GM20000 (cell line): ENCODE results near the gene EPB41.
"Not testable (repeated sequence)": the region's sequence is repeated elsewhere in the genome, so short reads cannot be mapped to it uniquely, and the experiment has no call there.

Experiments used
- DNase-seq: peaks from one replicate; pipeline ENCODE4 v3.0.0; 2012; ENCODE audit warnings: low spot score
- TF ChIP-seq, protein P1 (sequence below): IDR thresholded peaks from 2 replicates; pipeline ENCODE4 v1.5.1; 2012; ENCODE audit warnings: mild to moderate bottlenecking, control low read depth; ENCODE audit errors: extremely low read depth, missing control alignments

Gene EPB41

GRCh38 chr1:29052941-29053340 lies 138.6 kb downstream of the EPB41 start:
- TF ChIP-seq, protein P1, sequence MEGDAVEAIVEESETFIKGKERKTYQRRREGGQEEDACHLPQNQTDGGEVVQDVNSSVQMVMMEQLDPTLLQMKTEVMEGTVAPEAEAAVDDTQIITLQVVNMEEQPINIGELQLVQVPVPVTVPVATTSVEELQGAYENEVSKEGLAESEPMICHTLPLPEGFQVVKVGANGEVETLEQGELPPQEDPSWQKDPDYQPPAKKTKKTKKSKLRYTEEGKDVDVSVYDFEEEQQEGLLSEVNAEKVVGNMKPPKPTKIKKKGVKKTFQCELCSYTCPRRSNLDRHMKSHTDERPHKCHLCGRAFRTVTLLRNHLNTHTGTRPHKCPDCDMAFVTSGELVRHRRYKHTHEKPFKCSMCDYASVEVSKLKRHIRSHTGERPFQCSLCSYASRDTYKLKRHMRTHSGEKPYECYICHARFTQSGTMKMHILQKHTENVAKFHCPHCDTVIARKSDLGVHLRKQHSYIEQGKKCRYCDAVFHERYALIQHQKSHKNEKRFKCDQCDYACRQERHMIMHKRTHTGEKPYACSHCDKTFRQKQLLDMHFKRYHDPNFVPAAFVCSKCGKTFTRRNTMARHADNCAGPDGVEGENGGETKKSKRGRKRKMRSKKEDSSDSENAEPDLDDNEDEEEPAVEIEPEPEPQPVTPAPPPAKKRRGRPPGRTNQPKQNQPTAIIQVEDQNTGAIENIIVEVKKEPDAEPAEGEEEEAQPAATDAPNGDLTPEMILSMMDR = no peak
- no peak for DNase-seq

DNA sequence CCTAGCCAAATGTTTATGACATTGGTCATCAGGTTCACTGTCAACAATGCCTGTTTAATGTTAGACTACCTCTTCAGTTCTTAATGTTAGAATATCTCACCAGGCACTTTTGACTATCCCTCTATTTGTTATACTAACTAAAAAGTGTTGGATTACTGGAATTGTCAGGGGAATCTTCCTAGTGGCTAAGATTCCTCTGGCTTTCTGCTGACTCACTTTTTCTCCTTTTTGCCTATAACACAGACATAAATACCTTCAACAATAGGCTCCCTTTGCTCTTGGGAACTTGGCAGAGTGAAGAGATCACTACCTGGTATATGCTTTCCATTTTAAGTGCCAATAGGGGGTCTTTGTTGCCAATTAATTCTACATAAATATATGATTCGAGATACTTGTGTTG lies 140.8 kb downstream of the EPB41 start:
- no peak for DNase-seq
- TF ChIP-seq, protein P1 = no peak

DNA sequence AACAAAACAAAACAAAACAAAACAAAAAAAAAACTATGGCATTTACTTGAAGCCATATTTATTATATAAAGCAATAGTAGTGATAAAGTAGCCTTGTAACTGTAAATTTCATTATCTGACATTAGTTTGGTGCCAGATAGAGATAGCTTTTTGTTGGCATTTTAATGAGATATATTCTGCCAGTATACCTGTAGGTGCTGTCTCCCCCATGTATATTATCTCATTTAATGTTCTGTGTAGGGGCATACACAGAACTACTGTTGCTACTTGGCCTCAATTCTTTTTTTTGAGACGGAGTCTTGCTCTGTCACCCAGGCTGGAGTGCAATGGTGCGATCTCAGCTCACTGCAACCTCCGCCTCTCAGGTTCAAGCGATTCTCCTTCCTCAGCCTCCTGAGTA lies 141.9 kb downstream of the EPB41 start:
- DNase-seq = no peak
- TF ChIP-seq, protein P1 = no peak

GRCh38 chr1:29057700-29058099 lies 143.3 kb downstream of the EPB41 start:
- no peak for DNase-seq

GRCh38 chr1:29062157-29062942 lies 148.0 kb downstream of the EPB41 start:
- no peak for DNase-seq
- TF ChIP-seq, protein P1 = no peak

More at GRCh38 chr1:29057700-29058099, 143.3 kb downstream of the EPB41 start:
- TF ChIP-seq, protein P1 = no peak

DNA sequence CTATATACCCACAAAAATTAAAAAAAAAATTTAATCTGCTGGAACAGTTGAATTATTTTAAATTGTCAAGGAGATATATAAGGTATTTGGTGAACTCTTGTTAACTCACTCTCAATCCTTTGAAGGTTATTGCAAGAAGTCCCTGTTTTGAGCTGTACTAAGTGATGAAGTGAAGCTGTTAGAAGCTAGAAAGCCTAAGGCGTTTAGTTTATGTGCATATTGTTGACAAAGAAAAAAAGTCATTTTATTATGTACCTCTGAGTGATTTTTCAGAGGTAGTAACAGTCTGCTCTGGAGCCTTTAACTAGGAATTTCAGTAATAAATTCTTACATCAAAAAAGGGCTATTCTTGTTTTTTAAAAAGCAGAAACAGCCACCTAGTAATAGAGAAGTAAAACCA lies 149.7 kb downstream of the EPB41 start:
- TF ChIP-seq, protein P1 = no peak
- no peak for DNase-seq

- DNase-seq = no peak
- TF ChIP-seq, protein P1 = no peak
These were observed 162.8 kb downstream of the EPB41 start for GRCh38 chr1:29077155-29077554.

DNA sequence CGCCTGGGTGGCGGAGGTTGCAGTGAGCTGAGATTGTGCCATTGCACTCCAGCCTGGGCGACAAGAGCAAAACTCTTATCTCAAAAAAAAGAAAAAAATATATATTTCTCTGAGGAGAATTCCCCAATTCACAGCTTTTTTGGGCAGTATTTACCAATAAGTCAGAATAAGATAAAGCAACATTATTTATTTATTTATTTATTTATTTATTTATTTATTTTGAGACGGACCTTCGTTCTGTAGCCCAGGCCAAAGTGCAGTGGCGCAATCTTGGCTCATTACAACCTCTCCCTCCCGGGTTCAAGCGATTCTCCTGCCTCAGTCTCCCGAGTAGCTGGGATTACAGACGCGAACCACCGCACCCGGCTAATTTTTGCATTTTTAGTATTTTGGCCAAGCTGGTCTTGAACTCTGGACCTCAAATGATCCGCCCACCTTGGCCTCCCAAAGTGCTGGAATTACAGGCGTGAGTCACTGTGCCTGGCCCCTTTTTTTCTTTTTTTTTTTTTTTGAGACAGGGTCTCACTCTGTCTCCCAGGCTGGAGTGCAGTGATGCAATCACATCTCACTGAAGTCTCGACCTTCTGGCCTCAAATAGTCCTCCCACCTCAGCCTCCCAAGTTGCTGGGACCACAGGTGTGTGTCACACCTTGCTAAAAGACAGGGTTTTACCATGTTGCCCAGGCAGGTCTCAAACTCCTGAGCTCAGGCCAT lies 165.7 kb downstream of the EPB41 start:
- not testable (repeated sequence) for DNase-seq
